ENCODE measurements around the gene PRTFDC1.
A peak's percentile ranks its signal among the peaks of the same experiment; 100 is the strongest.
"Not testable (repeated sequence)": the region's sequence is repeated elsewhere in the genome, so short reads cannot be mapped to it uniquely, and the experiment has no call there.

The PRTFDC1 gene, protein sequence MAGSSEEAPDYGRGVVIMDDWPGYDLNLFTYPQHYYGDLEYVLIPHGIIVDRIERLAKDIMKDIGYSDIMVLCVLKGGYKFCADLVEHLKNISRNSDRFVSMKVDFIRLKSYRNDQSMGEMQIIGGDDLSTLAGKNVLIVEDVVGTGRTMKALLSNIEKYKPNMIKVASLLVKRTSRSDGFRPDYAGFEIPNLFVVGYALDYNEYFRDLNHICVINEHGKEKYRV

DNA sequence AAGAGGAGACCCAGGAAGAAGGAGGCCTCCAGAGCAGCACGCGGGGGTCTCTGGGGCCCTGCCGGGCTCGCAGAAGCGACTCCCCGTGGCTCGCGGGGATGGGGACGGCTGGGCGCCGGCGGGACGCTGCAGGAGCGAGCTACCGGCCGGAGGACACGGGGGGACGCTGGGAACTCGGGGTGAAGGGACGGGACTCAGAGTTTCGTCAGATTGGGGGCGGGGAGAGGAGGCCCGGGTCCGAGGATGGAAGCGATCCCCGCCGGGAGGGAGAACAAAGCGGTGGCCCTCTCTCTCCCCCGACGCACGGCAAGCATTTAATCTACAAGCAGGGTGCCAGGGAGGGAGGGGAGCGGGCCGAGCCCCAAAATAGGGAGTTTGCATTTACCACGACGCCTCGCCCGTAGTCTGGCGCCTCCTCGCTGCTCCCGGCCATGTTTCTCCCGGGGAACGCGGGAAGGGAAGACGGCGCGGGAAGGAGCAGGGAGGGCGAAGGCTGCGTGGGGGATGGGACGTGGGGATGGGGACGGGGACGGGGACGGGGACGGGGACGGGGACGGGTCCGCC lies at the start of gene PRTFDC1:
PRTFDC1 (minus strand) TSS at position 464 of the 564 bp plus-strand sequence; CDS start at position 433, 31 bp downstream.
- DNase-seq (ENCODE audit: low spot score) = peak; percentile 77

DNA sequence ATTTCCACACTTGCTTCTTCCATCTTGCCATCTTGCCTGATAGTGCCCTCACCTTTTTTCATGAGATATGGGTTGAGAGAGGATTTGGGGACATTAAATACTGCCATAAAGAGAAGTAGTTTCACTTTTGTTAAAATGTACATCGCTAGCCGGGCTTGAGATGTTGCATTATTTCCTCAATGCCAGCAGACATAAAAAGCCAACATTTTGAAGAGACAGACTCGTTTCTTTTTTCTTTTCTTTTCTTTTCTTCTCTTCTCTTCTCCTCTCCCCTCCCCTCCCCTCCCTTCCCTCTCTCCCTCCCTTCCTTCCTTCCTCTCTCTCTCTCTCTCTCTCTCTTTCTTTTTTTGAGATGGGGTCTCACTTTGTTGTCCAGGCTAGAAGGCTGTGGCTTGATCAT lies 45.6 kb upstream of the PRTFDC1 start:
- no peak for DNase-seq (ENCODE audit: low spot score)

DNA sequence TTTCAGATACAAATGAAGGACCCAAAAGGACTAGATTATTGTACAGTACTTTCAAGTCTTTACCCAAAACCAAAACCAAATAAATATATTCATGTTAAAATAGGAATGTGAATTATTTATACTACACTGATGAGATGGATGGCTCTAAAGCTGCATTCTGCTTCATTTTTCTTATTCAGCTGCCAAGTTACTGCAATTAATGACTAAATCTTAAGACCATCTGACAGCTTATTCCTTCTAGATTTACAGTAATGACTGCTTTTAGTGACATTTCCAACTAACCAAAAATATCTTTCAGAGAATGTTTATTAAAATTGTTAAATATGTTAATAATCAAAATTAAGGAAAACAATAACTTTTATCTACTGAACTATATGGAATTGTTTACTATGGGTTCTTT lies 42.7 kb upstream of the PRTFDC1 start:
- no peak for DNase-seq (ENCODE audit: low spot score)

DNA sequence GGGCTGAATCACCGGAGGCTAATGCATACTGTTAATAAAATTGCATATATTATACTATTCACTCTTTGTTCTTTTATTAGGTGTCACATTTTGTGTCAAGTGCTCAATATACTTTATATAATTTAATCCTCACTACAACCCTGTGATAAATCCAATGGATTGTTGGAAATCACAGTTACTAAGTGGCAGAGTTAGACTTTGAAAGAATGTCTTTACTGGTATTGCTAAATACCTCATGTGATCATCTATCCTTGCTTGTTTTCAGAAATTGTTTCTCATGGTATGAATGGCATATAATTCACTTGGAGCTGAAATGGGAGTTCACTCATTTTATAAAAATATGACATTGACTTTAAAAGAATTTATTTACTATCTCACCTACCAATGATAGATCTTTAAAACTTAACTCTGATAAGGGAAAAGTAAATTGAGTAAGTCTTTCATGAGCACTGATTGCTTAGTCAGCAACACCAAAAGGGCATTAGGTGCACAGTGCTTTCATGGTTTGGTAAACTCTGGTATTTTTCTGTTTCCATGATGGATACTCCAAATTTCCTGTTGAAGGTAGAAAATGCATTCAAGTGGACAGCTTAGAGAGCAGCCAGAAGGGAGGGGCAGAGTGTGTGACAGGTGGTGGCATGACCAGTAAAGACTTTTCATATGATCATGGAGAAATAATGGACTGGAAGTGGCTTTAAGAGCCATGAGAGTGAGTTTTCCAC lies 41.0 kb upstream of the PRTFDC1 start:
- DNase-seq (ENCODE audit: low spot score) = no peak

DNA sequence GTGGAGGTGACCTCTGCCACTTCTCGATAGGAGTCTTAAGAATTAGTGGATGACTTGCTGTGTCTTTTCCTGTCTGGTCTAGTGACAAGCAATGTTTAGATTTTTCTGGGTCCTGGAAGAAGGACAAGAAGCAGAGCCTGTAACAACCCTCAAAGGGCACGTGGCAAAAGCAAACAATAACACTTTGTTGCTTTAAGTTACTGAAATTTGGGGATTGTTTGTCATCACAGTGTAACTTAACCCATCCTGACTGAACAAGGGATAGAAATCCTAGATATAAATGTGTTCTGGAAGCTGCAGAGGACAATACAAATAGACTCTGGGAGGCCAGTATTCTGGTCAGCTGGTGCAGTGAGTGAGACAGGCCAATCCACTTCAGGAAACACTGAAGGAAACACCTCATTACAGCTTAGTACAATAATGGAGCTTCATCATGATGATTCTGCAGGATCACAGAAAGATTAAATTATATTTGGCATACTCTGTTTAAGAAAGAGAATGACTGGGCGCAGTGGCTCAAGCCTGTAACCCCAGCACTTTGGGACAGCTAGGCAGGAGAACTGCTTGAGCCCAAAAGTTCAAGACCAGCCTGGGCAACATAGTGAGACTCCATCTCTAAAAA lies 40.2 kb upstream of the PRTFDC1 start:
- DNase-seq (ENCODE audit: low spot score) = no peak

DNA sequence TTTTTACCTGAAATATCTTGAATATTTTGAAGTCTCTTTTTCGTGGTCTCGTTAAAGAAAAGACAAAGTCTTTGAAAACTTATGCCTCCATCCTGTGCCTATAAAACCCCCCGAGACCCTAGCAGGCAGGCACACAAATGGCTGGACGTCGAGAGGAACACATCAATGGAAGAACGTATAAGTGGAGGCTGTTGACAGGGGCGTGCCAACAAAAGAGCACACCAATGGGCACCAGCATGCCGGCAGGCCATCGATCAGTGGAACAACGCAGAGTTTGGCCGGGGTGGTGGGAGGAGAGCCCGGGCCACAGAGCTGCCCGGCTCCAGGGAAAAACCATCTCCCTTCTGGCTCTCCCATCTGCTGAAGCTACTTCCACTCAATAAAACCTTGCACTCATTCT lies 38.9 kb upstream of the PRTFDC1 start:
- no peak for DNase-seq (ENCODE audit: low spot score)

DNA sequence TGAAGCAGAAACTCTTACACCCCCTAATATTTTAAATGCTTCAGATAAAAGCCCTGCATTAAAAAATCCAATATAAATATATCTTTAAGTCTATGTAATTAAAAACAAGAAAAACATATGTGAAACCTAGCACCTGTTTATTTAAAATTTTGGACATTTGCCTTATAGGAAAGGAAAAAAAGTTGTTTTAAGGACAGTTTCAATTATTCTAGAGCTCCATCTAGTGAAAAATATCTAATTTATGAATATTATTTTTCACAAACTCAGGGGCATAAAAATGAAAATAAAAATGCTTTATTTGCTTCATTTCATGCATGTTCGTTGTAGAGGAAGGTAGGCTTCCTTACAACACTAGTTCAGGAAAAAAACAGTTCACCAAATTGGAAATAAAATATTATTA lies 37.5 kb upstream of the PRTFDC1 start:
- DNase-seq (ENCODE audit: low spot score) = peak; percentile 32

DNA sequence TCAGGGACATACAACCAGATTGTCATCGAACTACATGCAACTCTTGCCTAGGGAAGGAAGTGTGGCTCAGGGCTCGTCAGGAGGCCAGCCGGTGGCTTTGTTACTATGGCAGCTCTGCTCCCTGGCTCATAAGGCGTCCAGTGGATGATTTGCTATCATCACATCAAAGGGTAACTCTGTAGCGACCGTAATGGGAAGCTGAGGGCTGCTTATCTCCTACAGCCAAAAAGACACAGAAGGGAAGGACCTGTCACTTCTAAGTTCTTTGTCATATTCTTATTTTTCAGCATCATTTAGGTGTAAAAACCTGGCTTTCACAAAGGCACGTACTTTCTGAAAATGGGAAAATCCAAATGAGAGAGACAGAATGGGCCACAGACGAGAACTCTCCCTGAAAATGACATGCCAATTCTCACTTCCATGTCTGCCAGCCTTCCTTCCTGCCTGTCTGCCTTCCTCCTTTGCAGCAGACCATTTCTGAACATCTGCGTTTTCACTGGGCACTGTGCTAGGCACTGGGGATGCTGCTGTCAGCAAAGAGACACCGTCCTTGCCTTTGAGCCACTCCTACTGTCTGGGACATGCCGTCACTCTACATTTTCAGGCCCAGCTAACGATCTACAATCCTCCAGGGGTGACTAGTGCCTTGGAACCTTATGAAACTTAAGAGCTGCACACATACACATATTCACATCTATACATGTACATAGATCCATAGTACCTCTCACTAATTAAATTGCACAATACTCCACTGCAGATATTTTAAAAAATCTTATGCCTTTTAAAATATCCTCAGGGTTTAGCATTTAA lies 36.6 kb upstream of the PRTFDC1 start:
- no peak for DNase-seq (ENCODE audit: low spot score)

DNA sequence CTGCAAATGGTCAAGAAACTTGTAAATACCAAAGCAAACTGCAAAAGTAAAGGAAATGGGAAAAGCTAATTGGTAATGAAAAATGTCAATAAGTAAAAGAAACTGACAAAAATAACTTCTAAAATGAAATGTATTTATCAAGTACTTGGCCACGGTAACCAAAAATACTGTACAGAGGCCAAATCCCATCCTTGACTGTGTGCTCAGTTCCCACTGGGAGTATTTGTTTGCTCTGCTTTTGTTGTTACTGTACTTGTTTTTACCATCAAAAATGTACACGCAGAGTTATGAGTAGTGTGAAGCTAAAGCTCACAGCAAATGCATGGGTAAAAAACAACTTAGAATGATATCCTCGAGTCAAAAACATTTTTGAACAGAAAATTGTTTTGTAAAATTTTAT lies 32.5 kb upstream of the PRTFDC1 start:
- no peak for DNase-seq (ENCODE audit: low spot score)

DNA sequence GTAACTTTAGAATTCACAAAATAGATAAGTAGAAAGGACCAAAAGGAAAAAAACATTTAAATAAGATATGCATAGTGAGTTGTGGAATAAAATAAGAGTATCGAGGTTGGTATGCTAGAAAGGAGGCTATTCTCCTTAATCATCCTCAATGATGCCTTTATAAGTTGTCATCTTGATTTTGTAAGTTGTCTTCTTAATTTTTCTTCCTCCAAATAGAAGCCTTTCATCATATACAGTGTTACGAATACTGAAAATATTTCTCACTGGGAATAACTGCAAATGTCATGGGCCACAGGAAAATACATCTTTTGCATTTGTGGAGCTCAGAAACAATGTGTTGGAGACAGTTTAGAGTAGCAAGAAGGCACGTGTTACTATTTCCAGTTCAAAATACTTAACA lies 31.5 kb upstream of the PRTFDC1 start:
- no peak for DNase-seq (ENCODE audit: low spot score)

DNA sequence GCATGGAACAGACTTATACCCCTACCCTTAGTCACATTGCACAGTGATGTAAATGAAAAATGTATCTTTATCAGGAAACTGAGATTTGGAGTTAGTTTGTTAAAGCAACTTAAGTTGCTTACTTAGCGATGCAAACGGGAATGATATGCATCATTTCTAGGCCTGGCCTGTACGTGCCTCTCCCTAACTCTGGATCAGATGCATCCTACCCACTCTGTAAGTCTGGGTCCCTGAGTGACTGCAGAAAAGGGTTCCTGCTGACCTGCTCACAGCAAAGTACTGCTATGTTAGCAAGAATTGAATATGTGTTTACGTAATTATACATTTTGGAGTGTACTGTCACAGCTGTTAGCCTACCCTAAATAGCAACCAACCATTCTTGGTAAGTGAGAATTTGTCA lies 30.7 kb upstream of the PRTFDC1 start:
- no peak for DNase-seq (ENCODE audit: low spot score)

DNA sequence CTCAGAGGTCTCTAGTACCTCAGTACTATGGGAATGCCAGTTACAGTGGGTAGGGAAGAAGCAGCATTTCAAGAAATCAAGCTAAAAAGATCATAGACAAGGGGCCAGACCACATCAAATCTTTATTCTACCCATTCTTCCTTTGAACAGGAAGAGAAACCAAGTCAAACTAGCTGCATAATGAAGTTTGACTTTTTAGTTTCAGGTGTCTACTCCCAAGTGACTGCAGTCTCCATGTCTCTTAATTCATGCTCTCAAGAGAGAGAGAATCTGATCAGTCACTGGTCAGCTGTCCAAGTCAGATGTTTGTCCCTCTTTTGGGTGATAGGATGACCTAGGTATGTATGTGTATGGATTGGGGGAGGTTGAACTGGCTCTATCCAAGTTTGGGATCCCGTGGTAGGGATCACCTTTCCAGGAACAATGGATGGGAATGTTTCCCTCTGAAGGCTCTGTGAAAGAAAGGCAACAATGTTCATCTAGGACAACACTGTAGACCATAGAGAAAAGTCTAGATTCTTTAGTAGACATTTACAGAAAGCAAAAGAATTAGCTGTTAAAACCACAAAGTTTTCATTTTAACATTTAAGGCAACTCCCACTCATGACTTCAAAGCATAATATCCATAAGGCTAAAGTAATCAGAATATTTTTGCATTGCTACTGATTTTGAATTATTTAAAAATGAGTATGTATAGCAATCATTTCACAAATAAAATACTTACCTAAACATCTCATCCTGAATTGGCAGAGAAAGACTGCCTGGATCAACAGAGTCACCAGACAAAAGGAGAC lies 30.1 kb upstream of the PRTFDC1 start:
- no peak for DNase-seq (ENCODE audit: low spot score)

DNA sequence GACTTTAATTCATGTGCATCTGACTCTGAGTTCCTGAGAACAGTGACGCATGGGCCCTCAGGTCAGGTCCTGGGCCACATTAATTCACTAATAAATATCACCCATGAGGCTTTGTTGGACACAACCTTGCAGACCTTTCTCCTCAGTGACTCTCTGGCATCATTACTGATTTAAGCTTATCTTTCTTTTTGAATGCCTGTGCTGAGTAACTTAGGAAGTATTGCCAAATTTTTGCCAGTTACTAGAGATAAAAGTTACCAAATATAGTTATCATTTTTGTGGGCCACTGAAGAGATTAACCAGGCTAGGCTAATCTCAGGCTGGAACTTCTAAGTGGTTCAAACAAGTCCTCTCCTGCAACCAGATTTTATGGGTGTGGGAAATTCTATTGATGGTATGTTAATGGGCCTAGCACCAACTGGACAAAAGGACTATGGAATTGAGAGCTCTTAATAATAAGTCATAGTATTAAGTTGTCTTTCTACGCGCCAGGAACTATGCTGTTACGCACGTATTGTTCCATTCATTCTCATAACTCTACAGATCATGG lies 28.8 kb upstream of the PRTFDC1 start:
- DNase-seq (ENCODE audit: low spot score) = no peak

DNA sequence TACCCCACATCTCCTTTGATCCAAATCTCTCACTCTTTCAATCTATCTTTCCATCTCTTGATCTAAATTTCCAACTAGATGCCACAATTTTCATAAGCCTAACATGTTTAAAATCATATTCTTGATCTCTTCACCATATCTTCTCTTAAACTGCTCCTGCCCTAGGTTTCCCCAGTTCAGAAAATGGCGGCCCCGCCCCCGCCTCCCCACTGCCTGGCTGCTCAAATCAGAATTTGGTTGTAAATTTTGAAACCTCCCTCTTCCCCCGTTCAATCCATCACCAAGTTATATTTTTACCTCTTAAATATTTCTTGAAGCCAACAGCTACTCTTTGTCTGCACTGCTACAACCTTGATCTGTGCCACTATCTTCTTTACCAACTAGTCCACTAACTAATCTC lies 27.3 kb upstream of the PRTFDC1 start:
- no peak for DNase-seq (ENCODE audit: low spot score)

DNA sequence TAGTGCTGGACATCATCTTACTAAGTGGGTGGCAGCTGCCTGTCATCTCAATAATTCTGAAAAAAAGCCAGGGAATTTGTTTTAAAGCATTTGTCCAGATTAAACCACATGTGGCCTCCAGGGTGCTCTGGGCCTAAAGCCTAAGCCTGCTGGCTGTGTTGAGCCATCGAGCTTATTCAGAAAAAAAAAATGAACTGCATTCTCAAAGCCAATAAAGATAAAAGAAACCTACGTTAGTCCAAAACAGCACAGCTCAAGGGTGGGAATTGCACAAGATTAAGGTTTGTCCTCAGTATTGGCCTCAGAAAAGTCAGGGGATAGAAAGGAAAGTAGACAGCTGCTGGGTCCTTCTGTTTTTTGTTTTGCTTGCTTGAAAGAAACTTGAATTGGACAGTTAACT lies 22.6 kb upstream of the PRTFDC1 start:
- DNase-seq (ENCODE audit: low spot score) = peak; percentile 20

DNA sequence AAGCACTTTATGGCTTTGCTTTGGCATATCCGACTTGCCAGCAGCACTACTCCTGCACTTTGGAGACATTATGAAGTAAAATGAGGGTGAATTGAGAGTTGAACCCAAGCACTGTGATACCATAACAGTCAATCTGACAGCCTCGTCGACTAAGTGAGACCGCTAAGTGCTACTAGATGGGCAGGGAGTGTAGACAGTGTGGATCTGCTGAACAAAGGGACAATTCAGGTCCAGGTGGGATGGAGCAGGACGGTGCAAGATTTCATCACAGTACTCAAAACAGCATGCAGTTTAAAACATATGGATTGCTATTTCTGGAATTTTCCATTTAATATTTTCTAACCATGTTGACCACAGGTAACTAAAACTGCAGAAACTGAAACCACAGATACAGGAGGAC lies 20.8 kb upstream of the PRTFDC1 start:
- no peak for DNase-seq (ENCODE audit: low spot score)

DNA sequence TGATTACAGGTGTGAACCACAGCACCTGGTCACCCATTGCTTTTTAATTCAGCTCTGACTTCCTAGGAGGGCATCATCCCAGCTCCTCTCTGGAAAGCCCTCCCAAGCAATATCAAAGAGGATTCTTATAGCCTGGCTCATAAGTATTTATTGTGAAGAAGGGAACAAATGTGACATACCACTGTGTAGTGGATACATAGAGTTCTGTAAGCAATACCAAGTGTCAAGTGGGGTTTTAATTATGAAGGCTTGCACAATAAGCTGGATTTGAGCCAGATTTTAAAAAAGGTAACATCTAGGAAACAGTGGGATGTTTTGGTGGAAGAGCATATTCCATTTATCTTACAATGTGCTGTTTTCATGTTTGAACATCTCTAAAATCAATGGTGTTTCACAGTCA lies 19.0 kb upstream of the PRTFDC1 start:
- DNase-seq (ENCODE audit: low spot score) = no peak

DNA sequence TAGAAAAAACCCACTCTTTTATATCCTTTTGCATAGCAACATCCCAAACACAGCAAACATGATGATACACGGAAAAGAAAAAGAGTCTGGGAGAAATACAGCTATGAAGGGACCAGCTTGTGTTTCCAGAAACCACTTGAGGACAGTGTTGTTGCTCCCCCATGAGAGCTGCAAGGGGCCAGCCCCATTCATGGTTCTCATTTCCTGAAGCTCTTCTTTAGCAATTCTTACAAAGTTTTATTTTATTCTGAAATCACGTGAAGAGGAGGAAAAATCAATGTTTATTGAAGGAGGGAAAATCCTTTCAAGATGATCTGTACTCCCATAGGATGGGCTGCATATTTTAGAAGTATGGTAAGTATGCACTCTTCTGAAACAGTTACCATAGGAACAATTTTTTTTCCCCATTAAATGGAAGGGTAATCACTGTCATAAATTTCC lies 17.5 kb upstream of the PRTFDC1 start:
- no peak for DNase-seq (ENCODE audit: low spot score)

DNA sequence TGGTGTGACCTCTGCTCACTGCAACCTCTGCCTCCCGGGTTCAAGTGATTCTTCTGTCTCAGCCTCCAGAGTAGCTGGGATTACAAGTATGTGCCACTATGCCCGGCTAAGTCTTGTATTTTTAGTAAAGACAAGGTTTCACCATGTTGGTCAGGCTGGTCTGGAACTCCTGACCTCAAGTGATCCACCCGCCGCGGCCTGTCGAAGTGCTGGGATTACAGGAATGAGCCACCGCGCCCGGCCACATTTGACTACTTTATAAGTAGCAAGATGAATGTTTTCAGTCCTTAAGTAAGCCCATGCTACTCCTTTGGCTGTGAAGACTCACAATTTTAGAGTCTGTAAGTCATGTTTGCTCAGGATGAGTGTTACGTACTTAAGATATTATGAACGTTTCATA lies 16.5 kb upstream of the PRTFDC1 start:
- not testable (repeated sequence) for DNase-seq (ENCODE audit: low spot score)

DNA sequence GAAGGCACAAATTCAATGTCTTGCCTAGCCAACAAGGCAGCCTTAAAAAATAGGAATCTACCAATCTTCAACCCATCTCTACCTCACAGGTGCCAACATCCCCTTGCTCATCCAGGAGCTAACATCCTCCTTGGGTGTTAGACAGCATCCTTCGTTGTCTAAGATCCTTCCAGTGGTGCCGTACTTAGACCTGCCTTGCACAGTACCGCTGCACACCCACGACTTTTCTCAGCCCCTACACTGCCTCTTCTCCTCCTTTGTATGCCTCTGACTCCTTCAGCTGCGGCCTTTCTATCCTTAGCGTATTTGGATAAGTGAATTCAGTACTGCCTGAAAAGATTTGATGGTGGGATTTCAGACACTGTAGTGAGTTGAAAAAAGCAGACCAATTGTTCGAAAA lies 15.9 kb upstream of the PRTFDC1 start:
- no peak for DNase-seq (ENCODE audit: low spot score)

DNA sequence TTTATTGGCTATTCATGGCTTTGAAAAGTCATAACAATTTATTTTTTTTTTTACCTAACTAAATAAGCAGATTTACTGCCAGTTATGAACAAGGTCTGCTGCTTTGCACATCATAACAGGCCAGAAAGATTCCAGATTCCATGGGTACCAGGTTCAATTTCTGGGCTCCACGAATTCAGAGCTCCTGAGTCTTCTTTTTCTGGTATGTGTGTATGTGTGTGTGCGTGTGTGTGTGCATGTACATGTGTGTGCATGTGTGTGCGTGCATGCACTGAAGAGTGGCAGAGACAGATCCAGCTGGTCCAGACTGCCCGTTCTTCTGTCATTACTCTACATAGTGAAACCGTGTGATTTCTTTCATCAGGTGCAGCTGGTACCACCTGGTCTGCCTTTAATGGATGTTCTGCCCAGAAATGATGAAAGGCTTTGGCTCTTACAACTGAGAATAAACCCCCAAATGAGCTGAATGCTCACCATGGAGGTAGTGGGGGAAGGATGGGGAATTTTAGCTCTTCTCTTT lies 14.6 kb upstream of the PRTFDC1 start:
- DNase-seq (ENCODE audit: low spot score) = no peak
